Cortex of kidney (tissue), 1 donor: Measurements from ENCODE around the gene COX7B2.

ENCODE experiments used
- DNase-seq: peaks from one replicate; lab custom pipeline; 2025; lab: John Stamatoyannopoulos, UW

Gene COX7B2, protein sequence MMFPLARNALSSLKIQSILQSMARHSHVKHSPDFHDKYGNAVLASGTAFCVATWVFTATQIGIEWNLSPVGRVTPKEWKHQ

DNA sequence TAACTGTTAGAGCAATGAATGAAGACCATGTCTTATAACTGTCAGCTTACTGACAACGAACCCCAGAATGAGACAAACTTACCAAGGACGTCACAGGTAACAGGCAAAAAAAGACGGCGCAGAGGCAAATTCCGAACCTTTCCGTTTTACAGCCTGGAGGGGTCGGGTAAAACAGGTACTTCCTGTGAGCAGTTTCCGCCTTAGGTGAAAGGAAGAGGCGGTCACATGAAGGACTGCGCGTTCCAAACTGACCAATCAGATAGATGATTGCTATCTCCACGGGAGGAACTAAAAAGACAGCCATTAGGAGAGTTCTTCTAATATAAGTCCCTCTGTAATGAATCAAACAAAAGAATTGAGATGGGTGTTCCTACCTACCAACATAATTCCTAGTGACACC lies at the start of gene COX7B2:
TSS of gene COX7B2 (minus strand) at position 168 of the 400 bp plus-strand sequence. CDS start 174,053 bp downstream, outside the sequence.
- no peak for DNase-seq

DNA sequence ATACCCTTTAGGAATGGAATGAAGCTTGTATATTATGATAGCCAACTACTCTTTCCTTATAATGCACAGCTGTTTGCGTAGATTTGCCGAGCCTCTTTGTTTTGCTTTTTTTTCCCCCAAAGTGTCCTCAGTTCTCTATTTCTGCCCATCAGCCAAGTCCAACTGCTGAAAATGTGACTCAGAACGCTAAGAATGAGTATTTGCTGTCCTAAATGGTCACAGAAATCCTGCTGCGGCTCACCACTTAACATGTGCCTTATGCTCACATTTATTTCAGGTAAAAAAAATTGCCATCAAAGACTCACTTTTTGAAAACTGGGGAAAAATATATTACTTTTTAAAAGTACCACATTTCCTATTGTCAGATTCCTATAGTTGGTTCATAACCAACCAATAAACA lies 47.4 kb upstream of the COX7B2 start:
- DNase-seq: no peak

DNA sequence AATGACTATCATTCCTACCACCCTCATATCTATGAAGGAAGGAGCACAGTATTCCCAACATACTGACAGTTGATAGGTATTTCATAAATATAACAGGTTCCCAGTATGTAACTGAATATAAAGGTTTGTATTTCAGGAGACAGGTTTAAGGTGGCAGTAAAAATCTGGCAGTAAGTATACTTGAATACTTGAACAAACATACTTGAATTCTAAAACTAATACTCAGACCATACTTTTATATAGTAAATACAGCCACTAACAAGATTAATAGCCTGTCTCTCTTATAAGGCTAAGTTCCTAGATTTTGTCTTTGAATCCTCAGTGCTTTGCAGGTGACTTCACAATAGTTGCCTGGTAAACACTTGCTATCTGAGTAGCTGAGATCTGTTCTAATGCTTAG lies 46.6 kb upstream of the COX7B2 start:
- no peak for DNase-seq

DNA sequence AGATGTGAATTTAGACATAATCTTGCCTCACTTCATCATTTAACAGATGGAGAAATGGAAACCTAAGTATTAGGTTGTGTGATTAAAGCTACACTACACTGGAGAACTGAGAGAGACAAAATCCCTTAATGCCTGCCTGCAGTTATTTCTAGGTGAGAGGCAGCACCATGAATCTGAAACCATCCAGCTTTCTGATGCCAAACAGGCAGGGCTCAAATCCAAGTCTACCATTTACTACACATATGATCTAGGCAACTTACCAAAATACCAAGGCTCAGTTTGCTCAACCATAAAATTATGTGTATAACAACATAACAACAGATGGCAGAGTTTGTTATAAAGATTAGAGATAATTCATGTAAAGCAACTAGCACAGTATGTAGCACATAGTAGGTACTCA lies 45.6 kb upstream of the COX7B2 start:
- DNase-seq: no peak

DNA sequence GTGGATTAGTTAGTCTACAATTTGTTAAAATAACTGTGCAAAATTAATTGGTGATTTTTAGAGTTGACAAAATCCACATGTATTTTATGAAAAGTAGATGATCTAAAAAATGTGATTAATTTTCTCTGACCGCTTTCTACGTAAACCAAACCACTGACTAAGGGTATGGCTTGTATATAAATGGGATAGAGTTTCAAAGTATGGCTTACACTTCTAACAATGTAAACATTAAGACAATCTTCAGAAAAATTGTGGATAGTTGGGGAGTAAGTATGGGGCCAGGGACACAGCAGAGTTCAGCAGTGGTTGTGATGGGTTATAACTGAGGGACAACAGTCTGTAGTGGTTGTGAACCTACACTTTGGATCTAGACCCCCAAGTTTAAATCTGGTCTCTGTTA lies 44.5 kb upstream of the COX7B2 start:
- no peak for DNase-seq

DNA sequence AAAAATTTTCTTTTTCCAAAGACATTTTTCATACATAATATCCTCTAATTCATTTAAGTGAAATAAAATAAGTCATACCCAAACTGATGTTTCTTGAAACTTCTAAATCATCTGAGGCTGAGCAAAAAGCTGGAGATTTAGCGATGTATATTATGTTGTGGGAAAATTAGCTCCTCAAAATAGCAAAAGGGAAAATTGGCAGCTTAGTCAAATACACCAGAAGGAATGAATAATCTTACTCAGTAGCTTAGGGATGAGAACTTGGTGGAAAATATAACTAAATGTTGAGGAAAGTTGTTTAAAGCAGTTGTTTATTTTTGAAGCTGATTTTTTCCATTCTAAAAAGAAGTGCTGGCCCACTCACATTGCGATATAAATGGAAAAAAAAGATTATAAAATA lies 43.4 kb upstream of the COX7B2 start:
- DNase-seq: no peak

DNA sequence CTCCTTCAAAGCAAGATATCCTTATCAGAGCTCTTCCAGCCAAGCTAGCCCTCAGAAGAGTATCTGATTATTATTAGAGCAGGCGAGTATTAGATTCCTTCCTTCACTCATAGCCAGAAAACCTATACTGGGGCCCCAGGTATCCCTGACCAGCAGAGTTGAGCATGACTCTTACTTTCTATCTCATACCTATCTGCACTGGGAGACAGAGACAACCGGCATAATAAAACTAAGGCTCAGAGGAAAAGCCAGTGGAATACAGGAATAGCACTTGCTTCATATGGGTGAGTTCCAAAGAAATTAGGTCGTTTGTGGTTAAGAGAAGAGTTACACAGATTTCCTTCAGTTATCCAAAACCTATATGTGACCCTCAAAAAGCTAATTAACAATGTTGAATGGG lies 41.8 kb upstream of the COX7B2 start:
- DNase-seq: no peak

DNA sequence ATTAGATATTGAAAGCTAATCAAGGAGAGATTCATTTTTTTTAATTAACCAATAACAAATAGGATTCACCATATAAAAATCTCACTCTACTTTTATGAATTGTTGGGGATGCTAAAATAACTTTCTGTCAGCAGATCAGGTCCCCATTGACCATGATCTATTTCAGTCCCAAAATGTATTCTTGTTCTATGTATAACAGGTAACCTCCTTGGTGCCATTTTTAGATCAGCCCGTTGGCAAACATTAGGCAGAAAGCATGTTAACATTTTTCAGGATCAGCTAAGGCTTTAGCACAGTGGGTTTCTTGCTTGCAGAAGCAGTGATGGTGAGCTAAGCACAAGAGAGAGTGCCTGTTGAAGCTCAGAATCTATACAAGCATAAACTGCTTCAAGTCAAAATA lies 40.8 kb upstream of the COX7B2 start:
- DNase-seq: no peak

DNA sequence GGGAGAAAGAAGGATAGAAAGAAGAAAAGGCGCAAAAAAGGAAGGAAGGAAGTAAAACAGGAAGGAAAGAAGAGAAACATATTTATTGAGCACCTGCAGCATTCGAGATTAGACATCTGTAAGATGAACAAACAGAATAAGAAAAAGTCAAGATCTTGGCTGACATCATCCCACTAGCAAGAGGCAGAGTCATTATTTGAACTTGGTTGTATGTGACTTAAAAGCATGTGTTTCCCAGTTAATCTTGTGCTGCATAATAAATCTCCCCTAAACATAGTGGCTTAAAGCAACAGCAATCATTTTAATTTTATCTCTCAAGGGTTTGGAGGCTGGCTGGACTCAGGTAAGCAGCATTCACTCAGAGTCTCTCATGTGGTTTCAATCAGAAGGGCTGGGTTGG lies 38.5 kb upstream of the COX7B2 start:
- no peak for DNase-seq

DNA sequence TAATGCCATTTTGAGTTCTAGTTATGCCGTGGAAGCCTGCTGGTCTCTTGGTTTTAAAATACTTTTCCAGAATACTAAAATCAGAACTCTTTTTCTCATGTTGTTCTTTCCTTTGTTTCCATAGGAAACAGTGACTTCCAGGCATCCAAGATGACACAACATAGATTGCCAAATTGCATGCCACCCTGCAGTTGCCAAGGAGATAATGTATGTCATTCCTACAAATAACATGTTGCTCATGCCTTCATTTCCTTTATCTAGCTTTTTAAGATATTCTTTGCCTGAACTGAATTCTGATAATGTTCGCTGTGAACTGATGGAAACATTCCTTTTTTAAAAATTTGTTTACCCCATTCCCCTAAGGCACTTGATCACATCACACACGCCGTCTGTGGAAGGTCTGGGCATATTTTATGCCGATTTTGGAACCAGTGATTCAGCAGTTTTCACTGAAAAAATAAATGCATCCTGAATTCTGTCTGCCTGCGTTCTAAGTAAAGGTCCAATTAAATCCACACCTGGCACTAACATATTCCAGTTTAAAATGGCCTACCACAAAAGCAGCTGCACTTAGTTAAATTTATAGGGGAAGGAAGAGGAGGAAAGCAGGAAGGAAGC lies 38.0 kb upstream of the COX7B2 start:
- DNase-seq: no peak

DNA sequence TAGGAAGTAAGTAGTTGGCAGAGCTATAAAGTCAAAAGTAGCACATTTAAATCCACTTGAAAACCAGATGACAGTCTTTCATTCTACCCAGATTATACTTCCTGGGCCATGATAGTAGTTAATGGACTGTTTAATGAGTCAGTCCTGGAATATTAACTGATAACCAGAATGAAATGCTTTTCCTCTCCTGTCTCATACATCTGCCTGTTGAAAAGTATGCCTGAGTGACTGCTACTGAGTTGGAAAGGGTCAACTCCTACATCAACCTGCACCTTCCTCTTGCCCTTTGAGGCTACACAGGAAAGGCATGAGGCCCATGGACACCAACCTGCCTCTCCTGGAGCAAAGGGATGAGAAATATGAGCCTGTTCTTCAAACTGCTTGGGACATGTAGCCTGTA lies 36.0 kb upstream of the COX7B2 start:
- no peak for DNase-seq

DNA sequence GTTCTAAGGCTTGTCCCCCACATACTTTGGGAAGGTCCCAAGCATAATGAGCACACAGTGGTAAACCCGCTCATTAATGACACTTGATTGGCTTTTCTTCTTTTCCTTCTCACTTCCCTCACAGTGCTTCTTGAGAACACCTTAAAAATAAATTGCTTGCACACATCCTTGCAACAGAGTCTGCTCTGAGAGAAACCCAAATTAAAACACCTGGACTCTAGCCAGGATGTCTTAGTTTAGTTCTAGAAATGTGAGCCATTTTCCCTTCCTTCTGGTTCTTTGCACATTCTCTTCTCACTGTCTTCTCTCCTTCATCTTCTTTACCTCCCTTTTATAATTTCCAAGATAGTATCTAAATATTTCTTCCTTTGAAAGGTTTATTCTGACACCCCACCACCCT lies 35.3 kb upstream of the COX7B2 start:
- no peak for DNase-seq

DNA sequence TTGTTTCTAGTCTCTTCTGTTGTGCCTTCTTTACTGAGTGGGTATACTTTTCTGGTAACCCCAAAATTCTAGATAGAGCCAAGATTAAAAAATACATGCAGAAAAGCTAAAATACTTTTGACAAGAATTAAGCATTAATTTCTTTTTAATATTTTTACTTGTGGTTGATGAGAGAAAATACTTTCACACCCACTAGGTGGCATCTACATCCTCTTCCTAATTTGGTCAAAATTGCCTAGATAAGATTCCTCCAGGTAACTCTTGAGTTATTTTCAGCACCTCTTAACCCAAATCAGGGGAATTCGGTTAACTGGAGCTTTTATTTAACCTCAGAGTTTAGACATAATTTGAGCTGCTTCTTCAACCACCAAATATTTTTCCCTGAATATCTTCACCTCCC lies 28.4 kb upstream of the COX7B2 start:
- DNase-seq: no peak

DNA sequence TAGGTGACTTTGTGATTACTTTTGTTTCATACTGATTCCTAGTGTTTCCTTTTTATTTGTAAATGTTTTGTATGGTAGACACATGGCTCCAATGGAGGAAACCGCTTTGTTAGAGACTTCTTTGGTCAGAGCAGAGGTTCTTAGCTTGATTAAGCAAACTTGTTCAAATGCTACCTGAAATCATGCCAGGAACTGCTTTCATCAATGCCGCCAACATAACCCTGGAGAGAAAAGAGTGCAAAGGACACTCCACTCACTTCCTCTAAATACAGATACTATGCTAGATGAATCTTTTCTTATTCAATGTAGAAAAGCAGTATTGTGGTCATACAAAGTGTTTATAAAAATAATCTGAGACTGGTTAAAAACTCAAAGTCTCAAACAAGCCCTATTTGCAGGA lies 25.7 kb upstream of the COX7B2 start:
- no peak for DNase-seq

DNA sequence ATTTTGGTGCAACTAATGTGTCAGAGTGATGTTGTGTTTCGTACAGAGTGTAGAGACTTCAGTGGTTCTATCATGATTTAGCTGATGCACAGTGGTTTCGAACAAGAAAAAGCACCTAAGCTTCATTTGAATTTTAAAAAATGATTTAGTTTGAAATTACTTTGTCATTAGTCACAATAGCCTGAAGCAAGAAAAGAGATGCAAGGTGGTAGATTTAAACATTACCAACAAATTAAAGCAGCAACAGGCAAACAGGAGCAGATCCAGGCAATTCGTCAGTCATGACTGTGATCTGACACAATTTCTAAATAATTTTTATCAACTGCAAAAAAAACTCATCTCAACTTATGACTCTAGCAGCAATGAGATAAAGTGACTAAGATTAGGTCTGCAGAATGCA lies 24.6 kb upstream of the COX7B2 start:
- DNase-seq: no peak

DNA sequence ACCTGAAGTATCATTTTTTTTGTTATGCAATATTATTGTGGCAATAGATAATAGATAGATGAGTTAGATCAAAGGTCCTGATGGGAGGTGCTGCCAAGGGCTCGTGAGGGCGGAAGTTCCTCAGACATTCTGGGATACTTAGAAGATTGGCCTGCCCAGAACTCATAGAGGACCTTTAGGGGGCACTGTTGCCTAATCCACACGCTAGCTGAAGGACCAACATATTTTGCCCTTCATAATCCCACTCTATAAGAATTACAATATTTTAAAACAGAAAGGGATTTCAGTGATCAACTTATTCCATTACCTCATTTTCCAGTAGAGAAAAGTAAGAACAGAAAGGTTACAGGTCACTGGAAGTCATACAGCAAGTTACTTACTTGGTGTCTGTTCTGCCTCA lies 22.9 kb upstream of the COX7B2 start:
- no peak for DNase-seq

DNA sequence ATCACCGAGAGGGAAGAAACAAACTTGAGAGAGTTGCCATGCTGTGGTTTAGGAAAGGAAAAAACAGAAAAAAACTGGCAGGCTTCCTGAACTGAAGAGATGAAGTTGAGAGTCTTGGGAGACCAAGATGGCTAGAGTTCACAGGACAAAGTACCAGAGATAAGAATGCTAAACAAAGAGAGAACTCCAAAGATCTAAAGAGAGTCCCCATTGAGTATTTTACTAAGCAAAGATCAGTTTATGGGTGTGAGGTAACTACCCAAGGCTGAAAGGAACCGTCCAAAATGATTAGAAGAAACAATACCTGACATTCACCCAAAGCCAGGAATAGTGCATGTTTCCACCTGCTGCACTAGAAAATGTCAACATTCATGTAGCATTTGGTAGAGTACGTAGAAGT lies 21.8 kb upstream of the COX7B2 start:
- no peak for DNase-seq

DNA sequence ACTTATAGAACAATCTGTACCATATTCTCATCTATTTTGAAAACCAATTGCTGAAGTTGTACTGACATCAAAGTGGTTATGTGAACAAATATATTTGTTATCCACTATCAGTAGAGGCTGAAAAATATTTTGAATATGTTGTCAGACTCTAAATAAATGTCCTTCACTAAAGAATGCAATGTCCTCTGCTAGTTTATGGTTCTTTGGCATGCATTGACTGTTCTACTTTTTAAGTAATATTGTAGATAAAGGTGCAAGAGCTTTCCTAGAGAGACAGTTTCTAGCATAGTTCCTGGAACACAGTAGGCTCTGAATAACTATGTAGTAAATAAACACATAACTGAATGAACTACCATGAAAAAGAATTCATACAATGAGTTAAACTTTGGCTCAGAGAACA lies 18.2 kb upstream of the COX7B2 start:
- DNase-seq: no peak

DNA sequence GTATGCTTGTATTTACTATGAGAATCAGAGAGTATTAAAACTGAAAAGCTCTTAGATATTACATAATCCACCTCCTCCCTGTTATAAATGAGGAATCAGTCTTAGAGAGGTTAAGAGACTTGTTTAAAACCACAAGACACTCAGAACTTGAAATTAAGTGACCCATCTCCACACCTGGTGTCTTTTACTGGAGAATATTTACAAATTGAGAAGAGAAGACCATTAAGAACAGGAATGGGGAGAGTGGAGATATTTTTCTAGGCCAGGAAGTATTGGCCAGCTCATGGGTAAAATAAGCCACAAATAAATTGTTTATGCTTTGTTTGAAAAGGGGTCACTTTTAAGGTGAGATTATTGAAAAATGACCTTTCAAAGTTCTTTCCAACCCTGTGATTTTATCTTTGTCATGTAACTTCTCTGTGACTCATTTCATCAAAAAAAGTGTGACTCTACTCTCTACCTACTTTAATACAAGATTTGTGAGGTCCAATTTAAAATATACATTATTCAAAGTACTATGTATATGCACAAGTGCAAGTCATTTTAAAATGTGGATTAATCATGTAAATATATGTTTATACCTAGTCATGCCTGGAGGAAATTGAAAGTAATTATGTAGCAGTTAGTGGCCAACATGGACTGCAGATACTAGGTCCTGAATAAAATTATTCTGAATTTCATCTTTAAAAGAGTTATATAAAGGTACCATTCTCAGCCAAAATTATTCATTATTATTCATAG lies 15.9 kb upstream of the COX7B2 start:
- DNase-seq: no peak

DNA sequence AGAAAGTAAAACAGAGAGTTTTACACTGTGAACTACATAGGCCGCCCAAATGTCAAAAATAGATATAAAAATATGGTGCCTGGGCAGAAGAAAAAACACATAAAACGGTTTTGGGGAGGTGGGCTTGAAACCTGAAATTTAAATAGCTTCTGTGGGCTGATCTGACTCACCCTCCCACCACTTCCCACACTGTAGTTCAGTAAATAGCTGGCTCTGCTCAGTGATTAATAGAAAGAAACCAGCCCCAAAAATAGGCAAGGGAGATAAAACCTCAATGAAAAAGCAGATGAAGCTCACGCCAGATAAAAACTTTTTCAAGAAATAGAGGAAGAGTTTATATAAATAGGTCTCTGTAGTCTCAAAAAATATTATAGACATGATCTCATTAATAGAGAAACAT lies 13.2 kb upstream of the COX7B2 start:
- no peak for DNase-seq

DNA sequence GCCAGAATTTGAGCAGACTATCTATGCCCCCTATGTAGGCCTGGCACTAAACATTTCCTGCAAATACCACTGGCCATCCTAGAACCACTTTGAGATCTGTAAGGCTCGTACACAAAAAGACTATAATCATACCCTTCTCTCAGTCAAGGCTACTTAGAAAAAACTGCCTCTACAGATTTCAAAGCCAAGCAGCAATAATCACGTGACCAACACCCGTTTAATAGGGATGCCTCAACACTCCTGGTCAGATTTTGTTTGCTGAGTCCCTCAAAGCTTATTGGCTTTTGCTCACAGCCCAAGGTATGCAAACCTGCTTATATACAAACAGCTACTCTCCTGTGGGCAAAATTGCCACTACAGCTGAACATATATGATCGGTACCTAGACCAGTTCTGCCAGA lies 897 bp downstream of the COX7B2 start:
- DNase-seq: no peak

DNA sequence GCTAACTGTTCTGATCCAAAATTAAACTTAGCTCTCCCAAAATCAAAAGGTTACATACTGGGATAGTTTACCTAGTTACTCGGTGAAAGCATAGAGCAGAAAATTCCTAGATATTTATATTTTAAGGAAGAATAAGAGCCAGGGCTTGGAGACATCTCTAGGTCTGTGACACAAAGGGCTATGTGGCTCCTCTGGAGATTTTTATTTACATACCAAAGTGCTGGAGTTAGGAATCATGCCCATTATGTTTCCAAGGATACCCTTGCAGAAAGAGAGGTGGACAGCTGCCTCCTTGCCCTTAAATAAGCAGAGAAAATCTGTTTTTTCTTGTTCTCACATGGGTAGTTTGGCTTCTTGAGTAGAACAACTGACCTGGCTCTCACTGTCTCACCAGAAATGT lies 9.0 kb downstream of the COX7B2 start:
- DNase-seq: no peak

DNA sequence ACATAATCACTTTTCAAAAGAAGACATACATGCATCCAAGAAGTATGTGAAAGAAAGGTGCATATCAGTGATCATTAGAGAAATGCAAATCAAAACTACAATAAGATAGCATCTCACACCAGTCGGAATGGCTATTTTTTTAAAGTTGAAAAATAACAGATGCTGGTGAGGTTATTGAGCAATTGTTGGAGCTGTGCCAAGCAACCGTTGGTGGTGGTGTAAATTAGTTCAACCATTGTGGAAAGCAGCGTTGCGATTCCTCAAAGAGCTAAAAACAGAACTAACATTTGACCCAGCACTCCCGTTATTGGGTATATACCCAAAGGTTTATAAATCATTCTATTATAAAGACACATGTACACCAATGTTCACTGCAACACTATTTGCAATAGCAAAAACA lies 14.2 kb downstream of the COX7B2 start:
- no peak for DNase-seq

DNA sequence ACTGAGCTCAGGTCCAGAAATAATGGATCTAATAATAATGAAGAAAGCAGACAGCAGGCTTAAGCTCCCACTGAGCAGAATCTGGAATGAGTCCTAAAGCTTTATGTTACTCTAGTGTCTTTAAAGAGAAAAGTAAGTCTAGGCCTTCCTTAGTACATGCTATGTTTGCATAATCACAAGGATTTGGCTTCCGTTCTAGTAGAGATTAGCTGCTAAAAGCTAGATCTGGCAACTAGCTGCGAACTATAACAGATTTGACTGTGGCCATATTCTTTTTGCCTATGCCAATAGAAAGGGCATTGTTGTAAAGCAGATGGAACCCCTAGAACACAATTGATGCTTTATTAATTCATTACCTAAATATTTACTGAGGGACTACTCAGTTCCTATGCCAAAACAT lies 19.0 kb downstream of the COX7B2 start:
- no peak for DNase-seq
